ENCODE results near the gene RIOX2.

- TF ChIP-seq CTCF (IDR thresholded peaks at IDR 0.05; ENCODE audit: low read length) (no peak), EZH2phosphoT487 (IDR thresholded peaks at IDR 0.05; ENCODE audit: low read length) (no peak)
Observed at GRCh38 chr3:97969541-97969940, 2.7 kb downstream of the RIOX2 start.
